ENCODE measurements around the gene DHODH. TPM values are rescaled to one million over a fixed set of nuclear protein-coding genes. Genes with fewer than 3 reads are reported as not detected.

The DHODH gene
- total RNA-seq, 4 donors from 2014 or later, result 5.1 to 7.3 (median 6.7) TPM

GRCh38 chr16:72025404-72026114 lies 17.0 kb downstream of the DHODH start:
- in situ Hi-C loops (cut with MboI; ENCODE audit: low sequenced_read_pairs in 4 of 4), result no loop called here
- DNase-seq, result no peak
- Histone ChIP-seq H3K36me3 (peaks cover 0 to 50% of the 10 kb centered on the region in 2 donors), H3K4me1 (no peaks in the 10 kb centered on the region), H3K27me3 (no peaks in the 10 kb centered on the region), H3K27ac (no peak overlapping the region), H3K4me3 (no peak overlapping the region), H3K9me3 (no peaks in the 10 kb centered on the region)
- no peak for ATAC-seq
- TF ChIP-seq CTCF (IDR thresholded peaks at IDR 0.05 in 4 of 5, conservative IDR thresholded peaks at IDR 0.05 in 1 of 5) (no peak), POLR2A (IDR thresholded peaks at IDR 0.05) (no peak)
- intact Hi-C loops (cut with DNase I; ENCODE audit: low total_unique reads), result no loop called here

GRCh38 chr16:72027669-72028378 lies 19.3 kb downstream of the DHODH start:
- ATAC-seq, result no peak
- peaks cover 0 to 31% of the 10 kb centered on the region in 2 donors for H3K36me3 ChIP-seq

GRCh38 chr16:72029567-72030271 lies 21.2 kb downstream of the DHODH start:
- intact Hi-C loops (cut with DNase I; ENCODE audit: low total_unique reads), result no loop called here
- no peaks in the 10 kb centered on the region for H3K4me1 ChIP-seq
- DNase-seq (no peak), ATAC-seq (no peak)
- H3K4me3 ChIP-seq, result no peak overlapping the region
- no peaks in the 10 kb centered on the region for H3K27me3 ChIP-seq
- H3K36me3 ChIP-seq, result peaks cover 0 to 13% of the 10 kb centered on the region in 2 donors
- no peaks in the 10 kb centered on the region for H3K9me3 ChIP-seq
- no peak for TF ChIP-seq POLR2A (IDR thresholded peaks at IDR 0.05)
- no peak for TF ChIP-seq CTCF (IDR thresholded peaks at IDR 0.05 in 4 of 5, conservative IDR thresholded peaks at IDR 0.05 in 1 of 5)
- in situ Hi-C loops (cut with MboI; ENCODE audit: low sequenced_read_pairs in 4 of 4), result no loop called here
- H3K27ac ChIP-seq, result no peak overlapping the region

More at GRCh38 chr16:72027669-72028378, 19.3 kb downstream of the DHODH start:
- intact Hi-C loops (cut with DNase I; ENCODE audit: low total_unique reads), result no loop called here
- in situ Hi-C loops (cut with MboI; ENCODE audit: low sequenced_read_pairs in 4 of 4), result no loop called here
- H3K4me3 ChIP-seq, result no peak overlapping the region
- TF ChIP-seq POLR2A (IDR thresholded peaks at IDR 0.05) (no peak), CTCF (IDR thresholded peaks at IDR 0.05 in 4 of 5, conservative IDR thresholded peaks at IDR 0.05 in 1 of 5) (no peak)
- no peak overlapping the region for H3K27ac ChIP-seq
- DNase-seq, result no peak
- H3K9me3 ChIP-seq, result no peaks in the 10 kb centered on the region
- no peaks in the 10 kb centered on the region for H3K27me3 ChIP-seq
- no peaks in the 10 kb centered on the region for H3K4me1 ChIP-seq

GRCh38 chr16:72033437-72033836 lies 24.9 kb downstream of the DHODH start:
- no peak overlapping the region for H3K27ac ChIP-seq
- no peaks in the 10 kb centered on the region for H3K4me1 ChIP-seq
- H3K27me3 ChIP-seq, result no peaks in the 10 kb centered on the region
- in situ Hi-C loops (cut with MboI; ENCODE audit: low sequenced_read_pairs in 4 of 4), result no loop called here
- no peaks in the 10 kb centered on the region for H3K36me3 ChIP-seq
- intact Hi-C loops (cut with DNase I; ENCODE audit: low total_unique reads), result no loop called here
- no peak for TF ChIP-seq CTCF (IDR thresholded peaks at IDR 0.05 in 4 of 5, conservative IDR thresholded peaks at IDR 0.05 in 1 of 5)
- no peak for TF ChIP-seq POLR2A (IDR thresholded peaks at IDR 0.05)
- no peak for DNase-seq
- no peak overlapping the region for H3K4me3 ChIP-seq
- no peaks in the 10 kb centered on the region for H3K9me3 ChIP-seq
- ATAC-seq, result no peak
